GM13976 (cell line): ENCODE results near the gene ZNF136.

Source experiments
- DNase-seq: peaks from one replicate; pipeline ENCODE4 v3.0.0; 2012; ENCODE audit warnings: low spot score
- CTCF ChIP-seq: IDR thresholded peaks from 2 replicates; pipeline ENCODE4 v1.5.1; 2012; ENCODE audit warnings: borderline replicate concordance, mild to moderate bottlenecking; ENCODE audit not compliant: insufficient read depth; ENCODE audit errors: extremely low read depth, missing control alignments, control extremely low read depth
- in situ Hi-C: fragments of 300-500 bp; cut with MboI; formaldehyde crosslinking; loops from one replicate; pipeline ENCODE4 v1.12.0; 2022; ENCODE audit warnings: low sequenced_read_pairs, mixed read lengths, inconsistent platforms; ENCODE audit not compliant: unreplicated experiment

Gene ZNF136

GRCh38 chr19:12139269-12139668, 23.6 kb upstream of the ZNF136 start:
- DNase-seq = no peak
- no peak for TF ChIP-seq CTCF
- in situ Hi-C loops = no loop called here

GRCh38 chr19:12139885-12140544, 22.9 kb upstream of the ZNF136 start, which contains the start of gene ZNF20:
ZNF20 (minus strand) TSS chr19:12140350; CDS start chr19:12140182, 168 bp downstream.
- in situ Hi-C loops = no loop called here
- DNase-seq = peak; percentile 96
- TF ChIP-seq CTCF = no peak

GRCh38 chr19:12140545-12141404, 22.1 kb upstream of the ZNF136 start:
- in situ Hi-C loops = no loop called here
- peak; percentile 78 for DNase-seq
- peak; percentile 82 for TF ChIP-seq CTCF

- DNase-seq = no peak
- in situ Hi-C loops = no loop called here
- TF ChIP-seq CTCF = no peak
Observed at GRCh38 chr19:12141405-12141736, 21.5 kb upstream of the ZNF136 start.

- in situ Hi-C loops = no loop called here
- DNase-seq = no peak
- TF ChIP-seq CTCF = no peak
Observed at GRCh38 chr19:12145348-12145747, 17.5 kb upstream of the ZNF136 start.

- no peak for TF ChIP-seq CTCF
- in situ Hi-C loops = no loop called here
- DNase-seq = no peak
Observed at GRCh38 chr19:12155324-12155860, 7.5 kb upstream of the ZNF136 start.
